Natural killer cell (primary cell): ENCODE results near the gene PIK3C2A. TPM values are rescaled to one million over a fixed set of nuclear protein-coding genes. Genes with fewer than 3 reads are reported as not detected.
A peak's percentile ranks its signal among the peaks of the same experiment; 100 is the strongest.

Source experiments
- ATAC-seq, 3 donors: fragments of 150-1000 bp in 2 of 3; fragments of 200-7000 bp in 1 of 3; cut with Tn5 transposase; 1 replicate in 1 of 3; 2 replicates in 2 of 3; pipeline ENCODE4 v1.10.0; 2021; ENCODE audit warnings: mild to moderate bottlenecking in 2 of 3, moderate library complexity in 2 of 3
- DNase-seq, 2 donors: peaks; one replicate each; pipeline versions ENCODE4 v3.0.0 to v3.0.0-alpha.2; 2013 to 2021; ENCODE audit warnings: mixed read lengths in 1 of 2
- H3K27ac ChIP-seq: one replicate; pipeline ENCODE4 v1.5.1; 2013; ENCODE audit warnings: mild to moderate bottlenecking, low read length
- H3K27me3 ChIP-seq: one replicate; pipeline ENCODE4 v1.6.1; 2013; ENCODE audit warnings: low read length; ENCODE audit not compliant: control insufficient read depth, insufficient read depth
- H3K36me3 ChIP-seq: one replicate; pipeline ENCODE4 v1.6.1; 2013; ENCODE audit warnings: low read length; ENCODE audit not compliant: control insufficient read depth, insufficient read depth
- H3K4me1 ChIP-seq: one replicate; pipeline ENCODE4 v1.6.1; 2013; ENCODE audit warnings: low read length; ENCODE audit not compliant: control insufficient read depth, insufficient read depth
- H3K4me3 ChIP-seq: one replicate; pipeline ENCODE4 v1.5.1; 2013; ENCODE audit warnings: low read length
- H3K9me3 ChIP-seq: one replicate; pipeline ENCODE4 v1.6.1; 2013; ENCODE audit warnings: low read length; ENCODE audit not compliant: control insufficient read depth, insufficient read depth
- H3K27ac Mint-ChIP-seq, 2 donors: one replicate each; pipeline ENCODE4 v1.8.0; 2022; ENCODE audit warnings: mild to moderate bottlenecking in 2 of 2, mixed read lengths in 2 of 2, moderate library complexity in 1 of 2
- H3K27me3 Mint-ChIP-seq, 2 donors: one replicate each; pipeline ENCODE4 v1.8.0; 2022; ENCODE audit warnings: low read depth in 2 of 2, mixed read lengths in 2 of 2
- H3K36me3 Mint-ChIP-seq: one replicate; pipeline ENCODE4 v1.8.0; 2022; ENCODE audit warnings: mixed read lengths
- H3K4me1 Mint-ChIP-seq, 2 donors: one replicate each; pipeline ENCODE4 v1.8.0; 2022; ENCODE audit warnings: mixed read lengths in 2 of 2
- H3K4me3 Mint-ChIP-seq: one replicate; pipeline ENCODE4 v1.8.0; 2022; ENCODE audit warnings: mild to moderate bottlenecking, moderate library complexity, mixed read lengths
- H3K9me3 Mint-ChIP-seq, 2 donors: one replicate each; pipeline ENCODE4 v1.8.0; 2022; ENCODE audit warnings: mixed read lengths in 2 of 2
- CTCF ChIP-seq: fragments of 200-600 bp; IDR thresholded peaks from one replicate; pipeline ENCODE4 v1.8.0; 2022; ENCODE audit warnings: antibody characterized with exemption
- WGBS: methylation state at CpG from one replicate; pipeline ENCODE4 v1.1.7; 2013; ENCODE audit warnings: missing lambda C conversion rate; ENCODE audit not compliant: insufficient coverage; 5-methylcytosine and 5-hydroxymethylcytosine counted together
- intact Hi-C: fragments of 100-400 bp; cut with micrococcal nuclease; formaldehyde crosslinking; loops from one replicate; pipeline ENCODE4 v1.14.2; 2022
- total RNA-seq, 4 donors: library from RNA; stranded (reverse); fragments of 120-200 nt in 1 of 4; gene quantifications; one replicate each; pipeline versions ENCODE4 v1.2.3 to v1.2.4, GENCODE V29; 2013 to 2022

The PIK3C2A gene
- total RNA-seq, 3 donors from 2014 or later (not counting 1 experiment from before 2014, with no cell fraction given), result 68.2 to 82.3 (median 69.1) TPM

- peaks cover 17% of the 10 kb centered on the region for H3K36me3 ChIP-seq
- Mint-ChIP-seq H3K27me3 (no peaks in the 10 kb centered on the region), H3K36me3 (no peaks in the 10 kb centered on the region), H3K4me3 (no peak overlapping the region), H3K27ac (no peak overlapping the region), H3K4me1 (peaks cover 29 to 32% of the 10 kb centered on the region in 2 donors), H3K9me3 (no peaks in the 10 kb centered on the region)
- no peak for TF ChIP-seq CTCF
- H3K27me3 ChIP-seq, result no peaks in the 10 kb centered on the region
- intact Hi-C loops, result no loop called here
- no peak overlapping the region for H3K27ac ChIP-seq
- H3K4me1 ChIP-seq, result no peaks in the 10 kb centered on the region
- no peak for DNase-seq
- no peak for ATAC-seq
- no peaks in the 10 kb centered on the region for H3K9me3 ChIP-seq
- WGBS, result 88% methylated on average over 2 of the region's 2 CpGs
- H3K4me3 ChIP-seq, result no peak overlapping the region
Observed at GRCh38 chr11:17188675-17189074, 19.1 kb downstream of the PIK3C2A start.

GRCh38 chr11:17186932-17187692 is 20.7 kb downstream of the PIK3C2A start:
- Histone ChIP-seq H3K36me3 (peaks cover 10% of the 10 kb centered on the region), H3K27ac (no peak overlapping the region), H3K4me3 (no peak overlapping the region), H3K9me3 (no peaks in the 10 kb centered on the region), H3K27me3 (no peaks in the 10 kb centered on the region), H3K4me1 (no peaks in the 10 kb centered on the region)
- intact Hi-C loops, result no loop called here
- Mint-ChIP-seq H3K4me1 (peaks cover 29 to 32% of the 10 kb centered on the region in 2 donors), H3K9me3 (no peaks in the 10 kb centered on the region), H3K27me3 (no peaks in the 10 kb centered on the region), H3K4me3 (no peak overlapping the region), H3K36me3 (no peaks in the 10 kb centered on the region), H3K27ac (peak overlapping the region in 1 of 2 donors; percentile 43)
- ATAC-seq, result no peak
- WGBS, result 100% methylated on average over 3 of the region's 3 CpGs
- TF ChIP-seq CTCF, result no peak
- DNase-seq, result no peak

GRCh38 chr11:17185938-17186337 is 21.8 kb downstream of the PIK3C2A start:
- Mint-ChIP-seq H3K27ac (no peak overlapping the region), H3K4me3 (no peak overlapping the region), H3K36me3 (no peaks in the 10 kb centered on the region), H3K27me3 (no peaks in the 10 kb centered on the region), H3K9me3 (no peaks in the 10 kb centered on the region), H3K4me1 (peaks cover 28 to 32% of the 10 kb centered on the region in 2 donors)
- no peak for TF ChIP-seq CTCF
- Histone ChIP-seq H3K36me3 (peaks cover 2% of the 10 kb centered on the region), H3K9me3 (no peaks in the 10 kb centered on the region), H3K27ac (no peak overlapping the region), H3K27me3 (no peaks in the 10 kb centered on the region), H3K4me3 (no peak overlapping the region), H3K4me1 (no peaks in the 10 kb centered on the region)
- no peak for DNase-seq
- intact Hi-C loops, result no loop called here
- WGBS, result 96% methylated on average over 2 of the region's 2 CpGs
- ATAC-seq, result no peak
